ENCODE measurements around the gene TYK2. TPM values are rescaled to one million over a fixed set of nuclear protein-coding genes. Genes with fewer than 3 reads are reported as not detected.

TYK2 gene
- total RNA-seq: 95.4 and 103 TPM in 2 replicates

GRCh38 chr19:10380313-10381102 is at the start of gene TYK2:
Gene TYK2 (minus strand): TSS chr19:10380572. CDS start chr19:10378406, 2,166 bp downstream.
- peak within 1 kb of the TSS; percentile 90 for H3K4me3 ChIP-seq (ENCODE audit: low read depth, low read length)
- peak; percentile 81 for DNase-seq (ENCODE audit: low read depth)
- TF ChIP-seq, protein P1, sequence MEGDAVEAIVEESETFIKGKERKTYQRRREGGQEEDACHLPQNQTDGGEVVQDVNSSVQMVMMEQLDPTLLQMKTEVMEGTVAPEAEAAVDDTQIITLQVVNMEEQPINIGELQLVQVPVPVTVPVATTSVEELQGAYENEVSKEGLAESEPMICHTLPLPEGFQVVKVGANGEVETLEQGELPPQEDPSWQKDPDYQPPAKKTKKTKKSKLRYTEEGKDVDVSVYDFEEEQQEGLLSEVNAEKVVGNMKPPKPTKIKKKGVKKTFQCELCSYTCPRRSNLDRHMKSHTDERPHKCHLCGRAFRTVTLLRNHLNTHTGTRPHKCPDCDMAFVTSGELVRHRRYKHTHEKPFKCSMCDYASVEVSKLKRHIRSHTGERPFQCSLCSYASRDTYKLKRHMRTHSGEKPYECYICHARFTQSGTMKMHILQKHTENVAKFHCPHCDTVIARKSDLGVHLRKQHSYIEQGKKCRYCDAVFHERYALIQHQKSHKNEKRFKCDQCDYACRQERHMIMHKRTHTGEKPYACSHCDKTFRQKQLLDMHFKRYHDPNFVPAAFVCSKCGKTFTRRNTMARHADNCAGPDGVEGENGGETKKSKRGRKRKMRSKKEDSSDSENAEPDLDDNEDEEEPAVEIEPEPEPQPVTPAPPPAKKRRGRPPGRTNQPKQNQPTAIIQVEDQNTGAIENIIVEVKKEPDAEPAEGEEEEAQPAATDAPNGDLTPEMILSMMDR (conservative IDR thresholded peaks at IDR 0.05; ENCODE audit: low read depth, low read length): no peak

GRCh38 chr19:10428996-10429381 is 48.6 kb upstream of the TYK2 start:
- no peak overlapping the region for H3K4me3 ChIP-seq (ENCODE audit: low read depth, low read length)
- no peak for DNase-seq (ENCODE audit: low read depth)
- TF ChIP-seq, protein P1 (conservative IDR thresholded peaks at IDR 0.05; ENCODE audit: low read depth, low read length): no peak

DNA sequence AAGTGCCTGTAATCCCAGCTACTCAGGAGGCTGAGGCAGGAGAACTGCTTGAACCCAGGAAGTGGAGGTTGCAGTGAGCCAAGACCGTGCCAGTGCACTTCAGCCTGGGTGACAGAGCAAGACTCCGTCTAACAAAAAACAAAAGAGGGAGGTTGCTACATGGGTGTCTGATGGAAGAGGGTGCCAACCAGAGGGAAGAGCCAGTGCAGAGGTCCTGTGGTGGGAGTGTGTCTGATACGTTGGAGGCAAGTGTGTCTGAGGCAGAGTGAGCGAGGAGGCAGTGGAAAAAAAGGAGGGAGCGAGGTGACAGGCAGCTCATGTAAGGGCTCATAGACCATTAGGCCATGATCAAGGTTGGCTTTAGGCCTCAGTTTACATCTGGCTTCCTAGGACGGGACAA is 46.8 kb upstream of the TYK2 start:
- DNase-seq (ENCODE audit: low read depth): no peak
- no peak overlapping the region for H3K4me3 ChIP-seq (ENCODE audit: low read depth, low read length)
- TF ChIP-seq, protein P1 (conservative IDR thresholded peaks at IDR 0.05; ENCODE audit: low read depth, low read length): no peak

DNA sequence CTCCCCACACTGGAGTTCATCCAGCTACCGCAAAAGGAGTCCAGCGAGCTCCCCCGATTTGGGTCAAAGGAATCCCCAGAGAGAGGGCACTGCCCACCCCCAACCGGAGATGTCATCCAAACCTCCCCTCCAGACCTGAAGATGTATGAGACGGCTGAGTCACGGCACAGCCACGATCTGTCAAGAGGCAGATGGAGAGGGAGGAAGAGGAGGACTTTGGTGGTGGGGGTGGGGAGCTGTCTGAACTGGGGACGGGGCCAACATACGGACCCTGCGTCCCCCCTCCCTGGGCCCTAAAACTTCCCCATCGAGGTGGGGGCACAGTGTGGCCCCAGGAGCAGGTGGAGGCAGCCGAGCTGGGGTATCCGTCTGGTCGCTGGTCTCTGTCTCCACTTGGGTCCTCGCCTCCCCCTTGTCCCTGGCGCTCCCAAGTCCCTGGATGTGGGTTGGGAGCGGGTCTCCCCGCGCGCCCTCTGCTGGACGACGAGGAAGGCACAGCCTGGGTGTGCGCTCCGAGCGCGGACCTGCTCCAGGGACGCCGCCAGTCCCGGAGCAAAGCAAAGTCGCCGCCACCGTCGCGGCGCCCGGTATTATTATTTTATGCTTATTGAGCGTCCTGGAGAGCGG is 43.8 kb upstream of the TYK2 start:
- H3K4me3 ChIP-seq (ENCODE audit: low read depth, low read length): peak overlapping the region; percentile 33
- TF ChIP-seq, protein P1 (conservative IDR thresholded peaks at IDR 0.05; ENCODE audit: low read depth, low read length): peak; percentile 72
- no peak for DNase-seq (ENCODE audit: low read depth)

- TF ChIP-seq, protein P1 (conservative IDR thresholded peaks at IDR 0.05; ENCODE audit: low read depth, low read length): no peak
These were observed 42.5 kb upstream of the TYK2 start for GRCh38 chr19:10422846-10423245.

DNA sequence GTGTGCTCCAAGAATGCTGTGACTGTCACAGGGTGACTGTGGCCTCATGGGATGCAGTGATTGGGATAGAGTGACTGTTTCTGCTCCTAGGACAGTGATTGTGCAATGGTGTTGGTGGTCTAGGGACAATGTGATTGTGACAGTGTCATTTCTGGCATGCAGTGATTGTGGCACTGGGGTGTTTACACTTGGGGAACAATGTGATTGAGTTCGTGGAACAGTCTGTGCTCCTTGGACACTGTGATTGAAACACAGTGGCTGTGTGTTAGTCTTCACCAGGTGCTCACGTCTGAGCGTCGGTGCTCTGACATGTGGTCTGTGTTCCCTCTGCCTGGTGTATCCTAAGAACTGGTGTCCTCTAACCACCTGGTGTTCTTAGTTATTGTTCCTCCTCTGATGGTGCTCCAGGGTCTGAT is 41.7 kb upstream of the TYK2 start:
- no peak overlapping the region for H3K4me3 ChIP-seq (ENCODE audit: low read depth, low read length)
- TF ChIP-seq, protein P1 (conservative IDR thresholded peaks at IDR 0.05; ENCODE audit: low read depth, low read length): no peak
- DNase-seq (ENCODE audit: low read depth): no peak

More at GRCh38 chr19:10422846-10423245, 42.5 kb upstream of the TYK2 start:
- no peak for DNase-seq (ENCODE audit: low read depth)
- H3K4me3 ChIP-seq (ENCODE audit: low read depth, low read length): no peak overlapping the region

Data from epithelial cell of proximal tubule (primary cell).